Upper lobe of right lung (tissue), 1 donor: ENCODE data around the gene EXOSC5. TPM values are rescaled to one million over a fixed set of nuclear protein-coding genes. Genes with fewer than 3 reads are reported as not detected.

Experiments
- ATAC-seq: fragments of 200-7000 bp; cut with Tn5 transposase; one replicate; pipeline ENCODE4 v1.9.1; 2020; ENCODE audit warnings: mild to moderate bottlenecking, moderate library complexity
- DNase-seq: peaks from one replicate; pipeline ENCODE4 v3.0.0-alpha.2; 2020
- H3K27ac ChIP-seq: fragments of 200-600 bp; one replicate; pipeline ENCODE4 v1.8.0; 2022
- H3K27me3 ChIP-seq: fragments of 200-600 bp; one replicate; pipeline ENCODE4 v1.8.0; 2022; ENCODE audit warnings: mild to moderate bottlenecking
- H3K36me3 ChIP-seq: fragments of 200-600 bp; one replicate; pipeline ENCODE4 v1.8.0; 2022
- H3K4me1 ChIP-seq: fragments of 200-600 bp; one replicate; pipeline ENCODE4 v1.8.0; 2022
- H3K4me3 ChIP-seq: fragments of 200-600 bp; one replicate; pipeline ENCODE4 v1.8.0; 2022; ENCODE audit warnings: mild to moderate bottlenecking
- H3K9me3 ChIP-seq: fragments of 200-600 bp; one replicate; pipeline ENCODE4 v1.8.0; 2022
- intact Hi-C: fragments of 100-400 bp; cut with DNase I; formaldehyde crosslinking; loops from one replicate; pipeline ENCODE4 v1.11.0; 2022
- total RNA-seq: library from RNA; stranded (reverse); fragmentation: NEBNext Ultra II Directional; extraction: Animal tissue kit (Norgen Biotek cat#: 25700); gene quantifications from one replicate; pipeline ENCODE4 v1.2.1, GENCODE V29; 2021
- TF ChIP-seq, protein P1 (sequence below): fragments of 200-600 bp; IDR thresholded peaks from one replicate; pipeline ENCODE4 v1.8.0; 2022; ENCODE audit warnings: antibody characterized with exemption
- donor health status: DM: no; HTN: yes; CAD: no; lungs with severe emphysema.

EXOSC5 gene
- total RNA-seq, 1 donor from 2014 or later, result 12.4 TPM

DNA sequence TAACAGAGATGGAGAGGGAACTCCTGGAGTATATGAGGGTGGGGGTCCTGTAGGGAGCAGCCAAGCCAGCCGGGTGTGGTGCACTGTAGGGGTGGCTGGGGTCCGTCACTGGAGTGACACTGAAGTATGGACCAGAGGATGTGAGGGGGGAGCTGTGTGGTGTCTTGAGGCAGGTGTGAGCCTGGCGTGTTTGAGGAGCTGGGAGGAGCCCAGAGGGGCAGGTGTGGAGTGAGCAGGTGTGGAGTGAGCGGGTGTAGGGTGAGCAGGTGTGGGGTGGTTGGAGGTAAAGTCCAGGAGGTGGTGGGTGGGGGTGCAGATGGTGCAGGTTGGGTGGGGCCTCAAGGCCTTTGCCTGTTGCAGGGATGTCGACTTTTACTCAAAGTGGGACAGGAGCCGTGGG lies 24.2 kb upstream of the EXOSC5 start:
- DNase-seq, result no peak
- Histone ChIP-seq H3K27ac (peak overlapping the region; percentile 73), H3K4me3 (no peak overlapping the region), H3K9me3 (no peaks in the 10 kb centered on the region), H3K4me1 (peaks cover 35% of the 10 kb centered on the region), H3K27me3 (no peaks in the 10 kb centered on the region), H3K36me3 (peaks cover 89% of the 10 kb centered on the region)
- intact Hi-C loops, result no loop called here
- no peak for ATAC-seq
- TF ChIP-seq, protein P1, sequence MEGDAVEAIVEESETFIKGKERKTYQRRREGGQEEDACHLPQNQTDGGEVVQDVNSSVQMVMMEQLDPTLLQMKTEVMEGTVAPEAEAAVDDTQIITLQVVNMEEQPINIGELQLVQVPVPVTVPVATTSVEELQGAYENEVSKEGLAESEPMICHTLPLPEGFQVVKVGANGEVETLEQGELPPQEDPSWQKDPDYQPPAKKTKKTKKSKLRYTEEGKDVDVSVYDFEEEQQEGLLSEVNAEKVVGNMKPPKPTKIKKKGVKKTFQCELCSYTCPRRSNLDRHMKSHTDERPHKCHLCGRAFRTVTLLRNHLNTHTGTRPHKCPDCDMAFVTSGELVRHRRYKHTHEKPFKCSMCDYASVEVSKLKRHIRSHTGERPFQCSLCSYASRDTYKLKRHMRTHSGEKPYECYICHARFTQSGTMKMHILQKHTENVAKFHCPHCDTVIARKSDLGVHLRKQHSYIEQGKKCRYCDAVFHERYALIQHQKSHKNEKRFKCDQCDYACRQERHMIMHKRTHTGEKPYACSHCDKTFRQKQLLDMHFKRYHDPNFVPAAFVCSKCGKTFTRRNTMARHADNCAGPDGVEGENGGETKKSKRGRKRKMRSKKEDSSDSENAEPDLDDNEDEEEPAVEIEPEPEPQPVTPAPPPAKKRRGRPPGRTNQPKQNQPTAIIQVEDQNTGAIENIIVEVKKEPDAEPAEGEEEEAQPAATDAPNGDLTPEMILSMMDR, result no peak

DNA sequence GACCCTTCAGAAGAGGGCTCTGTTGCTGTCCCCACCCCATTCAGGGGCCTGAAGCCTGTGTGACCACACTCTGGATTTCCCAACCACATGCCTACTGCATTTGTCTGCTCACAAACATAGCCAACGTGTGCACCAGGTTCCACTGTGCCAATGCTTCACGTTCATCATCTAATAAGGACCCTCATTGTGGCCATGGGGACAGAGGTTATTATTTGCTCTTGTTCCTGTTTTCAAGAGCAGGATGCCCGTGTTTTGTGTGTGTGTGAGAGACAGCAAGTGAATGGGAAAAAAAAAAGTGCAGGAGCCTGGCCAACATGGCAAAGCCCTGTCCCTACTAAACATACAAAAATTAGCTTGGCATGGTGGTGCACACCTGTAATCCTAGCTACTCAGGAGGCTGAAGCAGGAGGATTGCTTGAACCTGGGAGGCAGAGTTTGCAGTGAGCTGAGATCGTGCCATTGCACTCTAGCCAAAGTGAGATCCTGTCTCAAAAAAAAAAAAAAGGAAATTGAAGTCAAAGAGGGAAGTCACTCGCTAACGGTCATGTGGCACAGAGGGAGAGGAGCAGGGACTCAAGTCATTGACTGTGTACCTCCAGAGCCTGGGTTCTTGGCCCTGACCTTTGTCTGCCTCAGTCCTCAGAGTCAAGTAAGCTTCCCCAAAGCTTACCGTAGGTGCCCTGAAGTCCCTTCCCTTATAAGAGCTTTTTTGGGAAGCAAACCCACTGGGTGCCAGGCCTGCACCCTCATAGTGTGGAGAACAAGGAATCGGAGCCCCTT lies 23.1 kb upstream of the EXOSC5 start:
- H3K4me1 ChIP-seq, result peaks cover 30% of the 10 kb centered on the region
- no peaks in the 10 kb centered on the region for H3K27me3 ChIP-seq
- intact Hi-C loops, result no loop called here
- DNase-seq, result no peak
- peak overlapping the region; percentile 73 for H3K27ac ChIP-seq
- peak; percentile 56 for ATAC-seq
- H3K36me3 ChIP-seq, result peaks cover 86% of the 10 kb centered on the region
- no peak overlapping the region for H3K4me3 ChIP-seq
- TF ChIP-seq, protein P1, result no peak
- no peaks in the 10 kb centered on the region for H3K9me3 ChIP-seq

DNA sequence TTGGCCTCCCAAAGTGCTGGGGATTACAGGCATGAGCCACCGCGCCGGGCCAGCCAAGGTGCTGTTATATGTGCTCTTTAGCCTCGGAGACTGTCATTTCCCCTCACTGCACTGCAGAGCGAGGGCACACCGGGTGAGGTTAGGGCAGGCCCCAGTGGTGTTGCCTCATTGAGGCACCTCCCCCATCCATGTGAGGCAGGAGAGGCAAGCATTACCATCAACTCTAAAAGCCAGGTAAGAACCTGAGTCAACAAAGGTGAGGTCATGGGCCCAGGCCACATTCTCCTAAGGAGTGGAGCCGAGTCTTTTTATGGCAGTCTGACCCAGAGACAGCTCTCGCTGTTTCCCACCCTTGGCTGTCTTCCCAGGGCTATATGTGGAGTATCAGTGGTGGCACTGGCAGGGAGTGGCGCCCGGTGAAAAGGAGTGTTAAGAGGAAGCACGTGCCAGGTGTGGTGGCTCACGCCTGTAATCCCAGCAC lies 19.1 kb upstream of the EXOSC5 start:
- H3K36me3 ChIP-seq, result peaks cover 76% of the 10 kb centered on the region
- H3K27me3 ChIP-seq, result no peaks in the 10 kb centered on the region
- H3K27ac ChIP-seq, result peak overlapping the region; percentile 42
- H3K4me1 ChIP-seq, result peaks cover 31% of the 10 kb centered on the region
- peak; percentile 89 for ATAC-seq
- H3K9me3 ChIP-seq, result no peaks in the 10 kb centered on the region
- H3K4me3 ChIP-seq, result no peak overlapping the region
- peak; percentile 89 for DNase-seq
- TF ChIP-seq, protein P1, result no peak
- intact Hi-C loops, result no loop called here

DNA sequence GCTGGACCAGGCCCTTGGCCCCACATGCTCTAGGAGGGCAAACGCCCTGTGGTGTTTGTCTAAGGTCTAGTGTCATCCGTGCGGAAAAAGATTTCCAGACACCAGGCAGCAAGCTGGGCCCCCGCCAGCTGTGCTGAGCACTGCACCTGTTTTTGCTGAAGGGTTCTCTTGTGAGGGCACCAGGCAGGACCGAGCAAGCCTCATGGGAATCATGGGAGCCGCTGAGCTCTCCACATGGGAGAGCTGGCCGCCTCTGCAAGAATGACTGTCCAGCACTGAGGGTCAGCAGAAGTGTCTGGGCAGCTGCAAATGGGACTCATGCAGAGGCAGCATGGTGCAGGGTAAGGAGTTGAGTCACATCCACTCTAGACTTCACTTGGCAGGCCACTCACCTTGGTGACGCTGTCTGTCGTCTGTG lies 18.0 kb upstream of the EXOSC5 start:
- ATAC-seq (peak; percentile 5), DNase-seq (no peak)
- intact Hi-C loops, result no loop called here
- Histone ChIP-seq H3K36me3 (peaks cover 74% of the 10 kb centered on the region), H3K27ac (peak overlapping the region; percentile 42), H3K9me3 (no peaks in the 10 kb centered on the region), H3K27me3 (no peaks in the 10 kb centered on the region), H3K4me1 (peaks cover 31% of the 10 kb centered on the region), H3K4me3 (no peak overlapping the region)
- TF ChIP-seq, protein P1, result no peak

DNA sequence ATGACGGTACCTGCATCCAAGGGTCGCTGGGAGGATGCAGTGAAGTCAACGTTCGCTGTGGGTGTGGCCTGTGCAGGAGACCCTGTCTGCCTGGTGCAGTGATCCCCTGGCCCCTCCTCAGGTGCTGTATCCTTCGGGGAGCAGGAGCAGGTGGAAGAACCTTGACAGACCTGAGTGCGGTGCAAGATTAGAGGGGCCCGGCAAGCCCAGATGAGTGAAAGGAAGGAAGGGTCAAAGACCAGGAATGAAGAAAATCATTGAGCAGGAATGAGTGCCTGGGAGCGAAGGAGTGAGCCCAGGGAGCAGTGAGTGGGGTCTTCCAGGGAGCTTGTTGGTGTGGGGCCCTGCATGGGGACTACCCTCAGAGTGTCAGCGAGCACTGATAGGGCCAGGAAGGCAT lies 17.3 kb upstream of the EXOSC5 start:
- Histone ChIP-seq H3K9me3 (no peaks in the 10 kb centered on the region), H3K36me3 (peaks cover 68% of the 10 kb centered on the region), H3K4me3 (no peak overlapping the region), H3K27me3 (no peaks in the 10 kb centered on the region), H3K27ac (peak overlapping the region; percentile 42), H3K4me1 (peaks cover 32% of the 10 kb centered on the region)
- intact Hi-C loops, result no loop called here
- DNase-seq, result no peak
- no peak for ATAC-seq
- TF ChIP-seq, protein P1, result no peak
